Measurements from ENCODE around the gene C6orf52.
"Not testable (repeated sequence)": the region's sequence is repeated elsewhere in the genome, so short reads cannot be mapped to it uniquely, and the experiment has no call there.

- TF ChIP-seq CTCF, POLR2A, POLR2AphosphoS5 (IDR thresholded peaks at IDR 0.05): not testable (repeated sequence)
These were observed 33.8 kb downstream of the C6orf52 start for GRCh38 chr6:10660431-10661191.

Measured in upper lobe of left lung (tissue), 4 donors.